Measurements from ENCODE around the gene LAMC2. TPM values are rescaled to one million over a fixed set of nuclear protein-coding genes. Genes with fewer than 3 reads are reported as not detected.

Gene LAMC2
- total RNA-seq, 2 donors from 2014 or later = not detected

- Mint-ChIP-seq H3K27me3 (peaks cover 5% of the 10 kb centered on the region), H3K4me3 (no peak overlapping the region), H3K27ac (no peak overlapping the region), H3K36me3 (ENCODE audit: low read depth) (no peaks in the 10 kb centered on the region), H3K4me1 (no peaks in the 10 kb centered on the region)
- H3K9me3 ChIP-seq (ENCODE audit: control insufficient read depth, low read length, poor library complexity, severe bottlenecking) = no peaks in the 10 kb centered on the region
- no peak for DNase-seq
- ATAC-seq = no peak
Observed at GRCh38 chr1:183180218-183180617, 5.8 kb upstream of the LAMC2 start.

- H3K4me3 Mint-ChIP-seq = no peak overlapping the region
- DNase-seq (no peak), ATAC-seq (peak; percentile 52)
- H3K36me3 Mint-ChIP-seq (ENCODE audit: low read depth) = peaks cover 2% of the 10 kb centered on the region
- peaks cover 9% of the 10 kb centered on the region for H3K27me3 Mint-ChIP-seq
- no peaks in the 10 kb centered on the region for H3K9me3 ChIP-seq (ENCODE audit: control insufficient read depth, low read length, poor library complexity, severe bottlenecking)
- no peaks in the 10 kb centered on the region for H3K4me1 Mint-ChIP-seq
- no peak overlapping the region for H3K27ac Mint-ChIP-seq
Observed at GRCh38 chr1:183180634-183181056, 5.4 kb upstream of the LAMC2 start.

DNA sequence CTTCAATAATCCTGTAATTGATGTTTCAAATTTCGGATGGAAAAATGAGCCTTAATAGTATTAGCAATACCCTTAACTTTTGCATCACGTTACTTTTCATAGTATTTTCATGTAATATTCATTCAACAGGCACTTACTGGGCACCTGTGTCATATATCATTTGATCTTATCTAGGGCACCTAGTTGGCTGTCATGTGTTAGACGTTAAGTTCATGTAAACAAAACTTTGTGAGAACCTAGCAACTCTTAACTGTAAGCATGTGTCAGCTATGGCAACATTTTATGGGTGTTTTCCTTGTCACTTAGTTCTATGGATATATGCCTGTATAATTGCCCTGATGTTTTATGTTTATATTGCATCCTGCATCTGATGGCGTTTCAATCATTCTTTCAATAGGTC lies 777 bp downstream of the LAMC2 start:
- Mint-ChIP-seq H3K36me3 (ENCODE audit: low read depth) (peaks cover 5% of the 10 kb centered on the region), H3K4me3 (no peak overlapping the region), H3K4me1 (no peaks in the 10 kb centered on the region), H3K27me3 (peaks cover 52% of the 10 kb centered on the region), H3K27ac (no peak overlapping the region)
- DNase-seq (no peak), ATAC-seq (no peak)
- no peaks in the 10 kb centered on the region for H3K9me3 ChIP-seq (ENCODE audit: control insufficient read depth, low read length, poor library complexity, severe bottlenecking)

DNA sequence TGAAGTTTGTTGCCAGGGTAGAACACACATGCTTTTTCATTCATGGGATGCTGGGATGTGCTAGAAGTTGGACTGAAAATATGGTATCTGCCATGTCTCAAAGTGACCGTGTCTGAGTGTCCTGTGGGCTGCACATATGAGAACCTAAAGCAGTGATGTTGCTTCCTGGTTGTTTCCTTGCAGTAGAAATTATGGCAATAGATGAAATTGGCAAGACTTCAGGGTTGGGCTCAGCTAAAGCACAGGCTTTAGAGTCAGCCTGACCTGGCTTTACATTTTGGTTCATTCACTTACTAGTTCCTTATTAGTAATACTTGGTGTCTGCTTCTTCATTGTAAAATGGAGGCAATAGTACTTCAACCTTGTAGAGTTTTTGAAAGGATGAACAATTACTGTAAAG lies 2.2 kb downstream of the LAMC2 start:
- Mint-ChIP-seq H3K4me1 (no peaks in the 10 kb centered on the region), H3K27ac (no peak overlapping the region), H3K4me3 (no peak overlapping the region), H3K36me3 (ENCODE audit: low read depth) (peaks cover 5% of the 10 kb centered on the region), H3K27me3 (peaks cover 51% of the 10 kb centered on the region)
- ATAC-seq (no peak), DNase-seq (no peak)
- no peaks in the 10 kb centered on the region for H3K9me3 ChIP-seq (ENCODE audit: control insufficient read depth, low read length, poor library complexity, severe bottlenecking)

DNA sequence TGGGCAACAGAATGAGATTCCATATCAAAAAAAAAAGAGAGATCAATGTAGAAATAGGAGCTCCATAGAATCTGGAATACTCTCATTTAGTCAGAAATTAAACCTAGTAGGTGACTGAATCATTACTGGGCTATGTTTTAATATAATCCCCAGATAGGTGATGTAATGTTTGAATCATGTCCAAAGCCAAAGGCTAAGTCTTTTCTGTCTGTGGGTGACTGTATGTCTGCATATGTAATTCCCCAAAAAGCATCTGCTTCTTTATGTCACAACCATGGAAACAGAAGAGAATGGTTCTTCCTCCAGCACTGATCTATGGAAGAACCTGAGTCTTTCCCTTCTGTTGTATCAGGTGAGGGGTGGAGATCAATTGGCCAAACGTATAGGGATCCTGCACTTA lies 5.8 kb downstream of the LAMC2 start:
- H3K27me3 Mint-ChIP-seq = peaks cover 32% of the 10 kb centered on the region
- H3K4me1 Mint-ChIP-seq = peaks cover 10% of the 10 kb centered on the region
- DNase-seq = no peak
- ATAC-seq = no peak
- H3K9me3 ChIP-seq (ENCODE audit: control insufficient read depth, low read length, poor library complexity, severe bottlenecking) = no peaks in the 10 kb centered on the region
- no peak overlapping the region for H3K4me3 Mint-ChIP-seq
- peaks cover 4% of the 10 kb centered on the region for H3K36me3 Mint-ChIP-seq (ENCODE audit: low read depth)
- H3K27ac Mint-ChIP-seq = no peak overlapping the region

GRCh38 chr1:183193963-183194525 lies 8.0 kb downstream of the LAMC2 start:
- Mint-ChIP-seq H3K27ac (no peak overlapping the region), H3K4me3 (no peak overlapping the region), H3K4me1 (peaks cover 10% of the 10 kb centered on the region), H3K36me3 (ENCODE audit: low read depth) (peaks cover 6% of the 10 kb centered on the region), H3K27me3 (peaks cover 19% of the 10 kb centered on the region)
- no peak for DNase-seq
- H3K9me3 ChIP-seq (ENCODE audit: control insufficient read depth, low read length, poor library complexity, severe bottlenecking) = no peaks in the 10 kb centered on the region
- ATAC-seq = no peak

DNA sequence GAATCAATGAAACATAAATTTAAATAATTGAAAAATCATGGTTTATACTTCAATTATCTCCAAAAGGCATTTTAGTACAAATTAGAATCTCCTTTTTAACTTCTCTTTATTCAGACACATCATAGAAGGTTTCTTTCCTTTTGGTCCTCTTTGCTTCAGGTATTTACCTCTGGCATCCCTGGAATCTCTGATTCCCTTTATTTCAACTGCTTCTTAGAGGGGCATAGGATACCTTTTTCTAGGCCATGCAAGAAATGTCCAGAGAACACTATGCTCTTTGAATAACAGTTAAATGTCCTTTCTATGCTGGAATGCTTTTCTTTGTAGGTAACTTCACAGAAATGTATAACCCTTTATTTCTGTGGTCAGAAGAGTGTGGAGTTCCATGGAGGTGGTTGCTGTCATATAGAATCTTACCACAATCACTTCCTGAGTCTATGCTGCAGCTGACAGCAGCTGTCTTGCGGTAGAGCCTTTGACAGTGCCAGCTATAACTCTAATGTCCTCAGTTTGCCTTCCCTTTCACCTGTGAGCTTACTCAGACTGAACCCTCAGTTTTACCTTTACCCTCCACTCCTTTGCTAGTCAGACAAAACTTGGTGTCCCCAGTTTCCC lies 8.6 kb downstream of the LAMC2 start:
- Mint-ChIP-seq H3K36me3 (ENCODE audit: low read depth) (peaks cover 9% of the 10 kb centered on the region), H3K27ac (peak overlapping the region; percentile 86), H3K4me1 (peaks cover 10% of the 10 kb centered on the region), H3K4me3 (peak overlapping the region; percentile 59), H3K27me3 (peaks cover 23% of the 10 kb centered on the region)
- ATAC-seq = peak; percentile 67
- H3K9me3 ChIP-seq (ENCODE audit: control insufficient read depth, low read length, poor library complexity, severe bottlenecking) = no peaks in the 10 kb centered on the region
- DNase-seq = no peak

GRCh38 chr1:183195142-183195574 lies 9.1 kb downstream of the LAMC2 start:
- peak; percentile 23 for ATAC-seq

DNA sequence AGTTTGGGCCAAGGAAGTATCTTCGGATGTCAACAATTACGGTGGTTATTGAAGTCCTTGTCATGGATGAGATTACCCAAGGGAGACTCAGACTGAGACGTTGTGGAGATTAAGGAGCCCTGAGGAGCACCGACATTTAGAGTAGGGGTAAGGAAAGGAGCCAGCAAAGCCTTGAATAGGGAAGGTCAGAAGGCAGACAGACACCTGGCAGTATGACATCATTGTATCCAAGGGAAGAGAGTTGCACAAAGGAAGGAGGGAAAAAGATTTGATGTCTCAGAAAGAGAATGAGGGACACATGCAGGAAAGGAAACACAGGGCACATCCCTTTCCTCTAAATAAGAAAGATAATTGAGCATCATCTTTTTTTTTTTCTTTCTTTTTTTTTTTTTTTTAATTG lies 11.7 kb downstream of the LAMC2 start:
- Mint-ChIP-seq H3K27me3 (peaks cover 23% of the 10 kb centered on the region), H3K36me3 (ENCODE audit: low read depth) (peaks cover 12% of the 10 kb centered on the region), H3K27ac (no peak overlapping the region), H3K4me1 (peaks cover 10% of the 10 kb centered on the region), H3K4me3 (no peak overlapping the region)
- no peaks in the 10 kb centered on the region for H3K9me3 ChIP-seq (ENCODE audit: control insufficient read depth, low read length, poor library complexity, severe bottlenecking)
- DNase-seq = no peak
- no peak for ATAC-seq

More at GRCh38 chr1:183195142-183195574, 9.1 kb downstream of the LAMC2 start:
- peaks cover 12% of the 10 kb centered on the region for H3K36me3 Mint-ChIP-seq (ENCODE audit: low read depth)
- peak overlapping the region; percentile 86 for H3K27ac Mint-ChIP-seq
- peak overlapping the region; percentile 59 for H3K4me3 Mint-ChIP-seq
- H3K27me3 Mint-ChIP-seq = peaks cover 23% of the 10 kb centered on the region
- DNase-seq = no peak
- H3K4me1 Mint-ChIP-seq = peaks cover 10% of the 10 kb centered on the region
- H3K9me3 ChIP-seq (ENCODE audit: control insufficient read depth, low read length, poor library complexity, severe bottlenecking) = no peaks in the 10 kb centered on the region

- DNase-seq = no peak
- ATAC-seq = no peak
- Mint-ChIP-seq H3K4me1 (peaks cover 10% of the 10 kb centered on the region), H3K36me3 (ENCODE audit: low read depth) (peaks cover 12% of the 10 kb centered on the region), H3K27me3 (peaks cover 23% of the 10 kb centered on the region), H3K4me3 (no peak overlapping the region), H3K27ac (no peak overlapping the region)
- no peaks in the 10 kb centered on the region for H3K9me3 ChIP-seq (ENCODE audit: control insufficient read depth, low read length, poor library complexity, severe bottlenecking)
Observed at GRCh38 chr1:183198463-183198862, 12.4 kb downstream of the LAMC2 start.

- peaks cover 23% of the 10 kb centered on the region for H3K27me3 Mint-ChIP-seq
- no peaks in the 10 kb centered on the region for H3K9me3 ChIP-seq (ENCODE audit: control insufficient read depth, low read length, poor library complexity, severe bottlenecking)
- no peak for ATAC-seq
- DNase-seq = no peak
- no peak overlapping the region for H3K27ac Mint-ChIP-seq
- peaks cover 10% of the 10 kb centered on the region for H3K4me1 Mint-ChIP-seq
- no peak overlapping the region for H3K4me3 Mint-ChIP-seq
- H3K36me3 Mint-ChIP-seq (ENCODE audit: low read depth) = peaks cover 12% of the 10 kb centered on the region
Observed at GRCh38 chr1:183199304-183199703, 13.2 kb downstream of the LAMC2 start.

- no peaks in the 10 kb centered on the region for H3K9me3 ChIP-seq (ENCODE audit: control insufficient read depth, low read length, poor library complexity, severe bottlenecking)
- Mint-ChIP-seq H3K4me3 (no peak overlapping the region), H3K27me3 (peaks cover 30% of the 10 kb centered on the region), H3K4me1 (no peaks in the 10 kb centered on the region), H3K36me3 (ENCODE audit: low read depth) (peaks cover 12% of the 10 kb centered on the region), H3K27ac (no peak overlapping the region)
- ATAC-seq (no peak), DNase-seq (no peak)
Observed at GRCh38 chr1:183200451-183200850, 14.4 kb downstream of the LAMC2 start.

DNA sequence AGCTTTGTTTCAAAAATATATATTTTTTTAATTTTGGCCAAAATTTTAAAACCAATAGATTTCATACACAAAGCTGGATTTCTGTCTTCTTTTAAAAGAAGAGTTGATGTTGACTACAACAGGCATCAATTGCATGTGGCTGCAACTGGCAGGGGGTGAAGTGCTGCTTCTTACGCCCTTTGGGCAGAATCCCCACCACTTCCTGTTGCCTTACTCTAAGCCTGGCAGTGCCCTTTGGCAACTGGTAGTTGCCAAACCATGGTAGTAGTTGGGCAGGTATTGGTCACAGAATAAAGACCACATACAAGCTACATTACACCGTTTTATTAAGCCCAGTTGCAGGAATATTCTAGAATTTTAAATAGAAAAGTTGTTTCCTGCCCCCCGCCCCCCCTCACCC lies 17.0 kb downstream of the LAMC2 start:
- Mint-ChIP-seq H3K27me3 (peaks cover 38% of the 10 kb centered on the region), H3K4me1 (no peaks in the 10 kb centered on the region), H3K4me3 (no peak overlapping the region), H3K27ac (no peak overlapping the region), H3K36me3 (ENCODE audit: low read depth) (peaks cover 5% of the 10 kb centered on the region)
- H3K9me3 ChIP-seq (ENCODE audit: control insufficient read depth, low read length, poor library complexity, severe bottlenecking) = no peaks in the 10 kb centered on the region
- DNase-seq = no peak
- ATAC-seq = no peak

- peaks cover 27% of the 10 kb centered on the region for H3K27me3 Mint-ChIP-seq
- H3K27ac Mint-ChIP-seq = no peak overlapping the region
- H3K36me3 Mint-ChIP-seq (ENCODE audit: low read depth) = no peaks in the 10 kb centered on the region
- DNase-seq (no peak), ATAC-seq (no peak)
- no peak overlapping the region for H3K4me3 Mint-ChIP-seq
- no peaks in the 10 kb centered on the region for H3K4me1 Mint-ChIP-seq
- H3K9me3 ChIP-seq (ENCODE audit: control insufficient read depth, low read length, poor library complexity, severe bottlenecking) = no peaks in the 10 kb centered on the region
Observed at GRCh38 chr1:183205196-183205781, 19.2 kb downstream of the LAMC2 start.

Data from T-helper 17 cell (primary cell).